HepG2 (cell line): ENCODE data around the gene NCBP3. TPM values are rescaled to one million over a fixed set of nuclear protein-coding genes. Genes with fewer than 3 reads are reported as not detected.

Source experiments
- CREB1 ChIP-seq, 2 experiments: fragments of 450-650 bp in 1 of 2; IDR thresholded peaks; 2 replicates each; pipeline ENCODE4 v1.6.1; 2016 to 2017; ENCODE audit warnings: control low read depth in 1 of 2, mild to moderate bottlenecking in 1 of 2, missing compliant biosample characterization in 1 of 2, missing genetic modification characterization in 1 of 2
- CREM ChIP-seq, 2 experiments: sonication (generic) in 1 of 2; formaldehyde crosslinking in 1 of 2; IDR thresholded peaks; 2 replicates each; pipeline versions ENCODE4 v1.4.0 to v1.6.1; 2016 to 2020; ENCODE audit warnings: antibody characterized with exemption in 1 of 2, mild to moderate bottlenecking in 1 of 2, missing genetic modification reagents in 1 of 2
- DPF2 ChIP-seq: sonication (generic); formaldehyde crosslinking; IDR thresholded peaks from 2 replicates; pipeline ENCODE4 v1.4.0; 2020; ENCODE audit warnings: mild to moderate bottlenecking, low read depth, missing genetic modification reagents, borderline replicate concordance
- ESRRA ChIP-seq: sonication (generic); formaldehyde crosslinking; IDR thresholded peaks from 2 replicates; pipeline ENCODE4 v1.5.1; 2020; ENCODE audit warnings: mild to moderate bottlenecking, low read depth, missing genetic modification reagents
- GLI4 ChIP-seq: sonication (generic); formaldehyde crosslinking; IDR thresholded peaks from 2 replicates; pipeline ENCODE4 v1.5.1; 2020; ENCODE audit warnings: missing genetic modification reagents, mild to moderate bottlenecking, moderate library complexity, borderline replicate concordance
- HMG20B ChIP-seq: conservative IDR thresholded peaks from 2 replicates; pipeline ENCODE4 v1.6.1; 2016; ENCODE audit warnings: missing genetic modification reagents, missing compliant biosample characterization
- JDP2 ChIP-seq: sonication (generic); formaldehyde crosslinking; IDR thresholded peaks from 2 replicates; pipeline ENCODE4 v1.8.1; 2022; ENCODE audit warnings: missing genetic modification reagents, borderline replicate concordance
- KDM1A ChIP-seq: IDR thresholded peaks from 2 replicates; pipeline ENCODE4 v1.6.1; 2016; ENCODE audit warnings: missing compliant biosample characterization
- KLF12 ChIP-seq: sonication (generic); formaldehyde crosslinking; IDR thresholded peaks from 2 replicates; pipeline ENCODE4 v1.4.0; 2020; ENCODE audit warnings: missing genetic modification reagents, borderline replicate concordance
- PHF21A ChIP-seq: sonication (generic); formaldehyde crosslinking; IDR thresholded peaks from 2 replicates; pipeline ENCODE4 v1.5.0; 2020; ENCODE audit warnings: mild to moderate bottlenecking, missing genetic modification reagents
- SNRNP70 ChIP-seq: fragments of 200-400 bp; formaldehyde crosslinking; IDR thresholded peaks from 2 replicates; pipeline ENCODE4 v1.6.1; 2017; ENCODE audit warnings: mild to moderate bottlenecking, low read depth, low read length, moderate library complexity
- SPEN ChIP-seq: sonication (generic); formaldehyde crosslinking; IDR thresholded peaks from 2 replicates; pipeline ENCODE4 v1.5.1; 2020; ENCODE audit warnings: low read depth, mild to moderate bottlenecking, missing genetic modification reagents
- ZFP1 ChIP-seq: IDR thresholded peaks from 2 replicates; pipeline ENCODE4 v1.6.1; 2016
- ZNF547 ChIP-seq: sonication (generic); formaldehyde crosslinking; IDR thresholded peaks from 2 replicates; pipeline ENCODE4 v1.5.1; 2020; ENCODE audit warnings: mild to moderate bottlenecking, missing genetic modification reagents
- ZNF572 ChIP-seq: sonication (generic); formaldehyde crosslinking; IDR thresholded peaks from 2 replicates; pipeline ENCODE4 v1.5.1; 2020; ENCODE audit warnings: mild to moderate bottlenecking, missing genetic modification reagents
- ZNF678 ChIP-seq: sonication (generic); formaldehyde crosslinking; IDR thresholded peaks from 2 replicates; pipeline ENCODE4 v1.4.0; 2020; ENCODE audit warnings: mild to moderate bottlenecking, missing genetic modification reagents
- ZNF790 ChIP-seq: sonication (generic); formaldehyde crosslinking; IDR thresholded peaks from 2 replicates; pipeline ENCODE4 v1.8.0; 2022; ENCODE audit warnings: missing genetic modification reagents, mild to moderate bottlenecking, borderline replicate concordance
- polyA plus RNA-seq, 8 experiments: library from polyadenylated mRNA; depleted of rRNA in 3 of 8; stranded (reverse) in 7 of 8; unstranded in 1 of 8; fragments of >200 nt; fragmentation: Illumina TruSeq in 4 of 8; extraction: Trizol in 4 of 8; gene quantifications; 2 replicates each; pipeline versions ENCODE4 v1.2.1 to v1.2.3, GENCODE V29; 2011 to 2016; ENCODE audit warnings: low read depth in 4 of 8, missing spikeins in 1 of 8, mixed read lengths in 1 of 8; ENCODE audit not compliant: insufficient read depth in 1 of 8
- total RNA-seq, 5 experiments: library from RNA; depleted of rRNA; stranded (reverse); fragments of >200 nt; fragmentation: Illumina TruSeq; extraction: Trizol; gene quantifications; 2 replicates each; pipeline ENCODE4 v1.2.3, GENCODE V29; 2016; ENCODE audit warnings: low read depth in 1 of 5
- TF ChIP-seq, protein P1 (sequence below): sonication (generic); formaldehyde crosslinking; IDR thresholded peaks from 2 replicates; pipeline ENCODE4 v1.5.0; 2020; ENCODE audit warnings: mild to moderate bottlenecking, missing genetic modification reagents
- TF ChIP-seq, protein P2 (sequence below): sonication (generic); formaldehyde crosslinking; IDR thresholded peaks from 2 replicates; pipeline ENCODE4 v1.4.0; 2020; ENCODE audit warnings: missing genetic modification reagents
- TF ChIP-seq, protein P3 (sequence below): sonication (generic); formaldehyde crosslinking; IDR thresholded peaks from 2 replicates; pipeline ENCODE4 v1.5.0; 2020; ENCODE audit warnings: mild to moderate bottlenecking, missing genetic modification reagents
- TF ChIP-seq, protein P4 (sequence below): sonication (generic); formaldehyde crosslinking; IDR thresholded peaks from 2 replicates; pipeline ENCODE4 v1.4.0; 2020; ENCODE audit warnings: missing genetic modification reagents

Gene NCBP3
- total and polyA plus RNA-seq, 2 of the 13 experiments (the other 11 are each of a cell fraction or from before 2014, with no cell fraction given) = 19.5 to 24.8 TPM

DNA sequence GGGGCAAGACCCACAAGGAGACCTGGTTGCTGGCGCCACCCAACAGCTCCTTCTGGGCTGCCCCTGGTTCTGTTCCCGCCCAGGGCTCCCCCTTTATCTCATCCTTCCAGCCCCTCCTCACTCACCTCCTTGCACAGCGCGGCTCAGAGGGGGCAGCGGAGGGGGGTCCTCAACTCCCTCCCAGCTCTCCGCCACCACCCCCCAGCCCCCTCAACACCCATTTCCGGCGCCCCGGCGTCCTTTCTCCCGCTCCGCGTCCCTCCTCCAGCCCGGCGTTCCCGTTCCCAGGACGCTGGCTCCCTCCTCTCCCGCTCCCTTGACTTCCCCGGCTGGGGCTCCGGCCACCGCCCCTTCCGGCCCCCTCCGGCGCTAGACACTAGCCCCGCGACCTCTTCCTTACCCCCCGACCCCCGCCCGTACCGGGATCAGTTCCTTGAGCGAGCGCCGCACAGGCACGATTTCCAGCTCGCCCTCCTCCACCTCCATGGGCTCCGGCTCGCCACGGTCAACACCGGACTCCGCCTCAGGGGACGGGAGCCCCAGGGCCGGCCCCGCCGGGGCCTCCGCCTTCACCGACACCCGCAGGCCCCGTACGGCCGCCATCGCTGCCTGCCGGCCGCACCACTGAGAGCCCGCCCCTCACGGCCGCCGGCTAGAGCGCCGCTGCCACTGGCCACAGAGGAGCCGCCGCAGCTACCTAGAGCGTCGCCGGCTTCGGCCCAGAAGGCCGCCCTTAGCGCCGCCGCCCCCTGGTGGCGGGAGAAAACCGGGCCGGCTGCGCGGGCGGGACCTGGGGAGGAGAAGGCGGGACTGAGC, at the start of gene NCBP3 (continued):
- TF ChIP-seq ZFP1 (CRISPR knock-in tag) = no peak
- peak; percentile 65; the same call in 1 of the 2 replicates for TF ChIP-seq KLF12 (CRISPR knock-in tag)
- TF ChIP-seq, protein P1, sequence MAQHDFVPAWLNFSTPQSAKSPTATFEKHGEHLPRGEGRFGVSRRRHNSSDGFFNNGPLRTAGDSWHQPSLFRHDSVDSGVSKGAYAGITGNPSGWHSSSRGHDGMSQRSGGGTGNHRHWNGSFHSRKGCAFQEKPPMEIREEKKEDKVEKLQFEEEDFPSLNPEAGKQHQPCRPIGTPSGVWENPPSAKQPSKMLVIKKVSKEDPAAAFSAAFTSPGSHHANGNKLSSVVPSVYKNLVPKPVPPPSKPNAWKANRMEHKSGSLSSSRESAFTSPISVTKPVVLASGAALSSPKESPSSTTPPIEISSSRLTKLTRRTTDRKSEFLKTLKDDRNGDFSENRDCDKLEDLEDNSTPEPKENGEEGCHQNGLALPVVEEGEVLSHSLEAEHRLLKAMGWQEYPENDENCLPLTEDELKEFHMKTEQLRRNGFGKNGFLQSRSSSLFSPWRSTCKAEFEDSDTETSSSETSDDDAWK (CRISPR knock-in tag) = no peak
- TF ChIP-seq KDM1A (CRISPR knock-in tag) = no peak
- TF ChIP-seq PHF21A (CRISPR knock-in tag) = peak; percentile 82
- TF ChIP-seq JDP2 (CRISPR knock-in tag) = no peak; the same call in 1 of the 2 replicates
- TF ChIP-seq CREB1 (IDR thresholded peaks at IDR 0.05) = no peak
- no peak for TF ChIP-seq CREB1 (CRISPR knock-in tag; IDR thresholded peaks at IDR 0.05)
- TF ChIP-seq, protein P2, sequence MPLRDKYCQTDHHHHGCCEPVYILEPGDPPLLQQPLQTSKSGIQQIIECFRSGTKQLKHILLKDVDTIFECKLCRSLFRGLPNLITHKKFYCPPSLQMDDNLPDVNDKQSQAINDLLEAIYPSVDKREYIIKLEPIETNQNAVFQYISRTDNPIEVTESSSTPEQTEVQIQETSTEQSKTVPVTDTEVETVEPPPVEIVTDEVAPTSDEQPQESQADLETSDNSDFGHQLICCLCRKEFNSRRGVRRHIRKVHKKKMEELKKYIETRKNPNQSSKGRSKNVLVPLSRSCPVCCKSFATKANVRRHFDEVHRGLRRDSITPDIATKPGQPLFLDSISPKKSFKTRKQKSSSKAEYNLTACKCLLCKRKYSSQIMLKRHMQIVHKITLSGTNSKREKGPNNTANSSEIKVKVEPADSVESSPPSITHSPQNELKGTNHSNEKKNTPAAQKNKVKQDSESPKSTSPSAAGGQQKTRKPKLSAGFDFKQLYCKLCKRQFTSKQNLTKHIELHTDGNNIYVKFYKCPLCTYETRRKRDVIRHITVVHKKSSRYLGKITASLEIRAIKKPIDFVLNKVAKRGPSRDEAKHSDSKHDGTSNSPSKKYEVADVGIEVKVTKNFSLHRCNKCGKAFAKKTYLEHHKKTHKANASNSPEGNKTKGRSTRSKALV (CRISPR knock-in tag) = no peak; the same call in 1 of the 2 replicates
- TF ChIP-seq SPEN (CRISPR knock-in tag) = peak; percentile 95
- no peak for TF ChIP-seq CREM (IDR thresholded peaks at IDR 0.05)
- no peak for TF ChIP-seq CREM (CRISPR knock-in tag; IDR thresholded peaks at IDR 0.05)
- TF ChIP-seq HMG20B (CRISPR knock-in tag) = no peak
- peak; percentile 42; the same call in 1 of the 2 replicates for TF ChIP-seq ESRRA (CRISPR knock-in tag)
- peak; percentile 40; the same call in 1 of the 2 replicates for TF ChIP-seq ZNF547
- TF ChIP-seq GLI4 = no peak
- TF ChIP-seq, protein P3, sequence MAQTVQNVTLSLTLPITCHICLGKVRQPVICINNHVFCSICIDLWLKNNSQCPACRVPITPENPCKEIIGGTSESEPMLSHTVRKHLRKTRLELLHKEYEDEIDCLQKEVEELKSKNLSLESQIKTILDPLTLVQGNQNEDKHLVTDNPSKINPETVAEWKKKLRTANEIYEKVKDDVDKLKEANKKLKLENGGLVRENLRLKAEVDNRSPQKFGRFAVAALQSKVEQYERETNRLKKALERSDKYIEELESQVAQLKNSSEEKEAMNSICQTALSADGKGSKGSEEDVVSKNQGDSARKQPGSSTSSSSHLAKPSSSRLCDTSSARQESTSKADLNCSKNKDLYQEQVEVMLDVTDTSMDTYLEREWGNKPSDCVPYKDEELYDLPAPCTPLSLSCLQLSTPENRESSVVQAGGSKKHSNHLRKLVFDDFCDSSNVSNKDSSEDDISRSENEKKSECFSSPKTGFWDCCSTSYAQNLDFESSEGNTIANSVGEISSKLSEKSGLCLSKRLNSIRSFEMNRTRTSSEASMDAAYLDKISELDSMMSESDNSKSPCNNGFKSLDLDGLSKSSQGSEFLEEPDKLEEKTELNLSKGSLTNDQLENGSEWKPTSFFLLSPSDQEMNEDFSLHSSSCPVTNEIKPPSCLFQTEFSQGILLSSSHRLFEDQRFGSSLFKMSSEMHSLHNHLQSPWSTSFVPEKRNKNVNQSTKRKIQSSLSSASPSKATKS = no peak
- peak; percentile 63; the same call in 1 of the 2 replicates for TF ChIP-seq ZNF790 (CRISPR knock-in tag)
- TF ChIP-seq SNRNP70 = no peak
- no peak; the same call in 1 of the 2 replicates for TF ChIP-seq ZNF678 (CRISPR knock-in tag)
- TF ChIP-seq, protein P4, sequence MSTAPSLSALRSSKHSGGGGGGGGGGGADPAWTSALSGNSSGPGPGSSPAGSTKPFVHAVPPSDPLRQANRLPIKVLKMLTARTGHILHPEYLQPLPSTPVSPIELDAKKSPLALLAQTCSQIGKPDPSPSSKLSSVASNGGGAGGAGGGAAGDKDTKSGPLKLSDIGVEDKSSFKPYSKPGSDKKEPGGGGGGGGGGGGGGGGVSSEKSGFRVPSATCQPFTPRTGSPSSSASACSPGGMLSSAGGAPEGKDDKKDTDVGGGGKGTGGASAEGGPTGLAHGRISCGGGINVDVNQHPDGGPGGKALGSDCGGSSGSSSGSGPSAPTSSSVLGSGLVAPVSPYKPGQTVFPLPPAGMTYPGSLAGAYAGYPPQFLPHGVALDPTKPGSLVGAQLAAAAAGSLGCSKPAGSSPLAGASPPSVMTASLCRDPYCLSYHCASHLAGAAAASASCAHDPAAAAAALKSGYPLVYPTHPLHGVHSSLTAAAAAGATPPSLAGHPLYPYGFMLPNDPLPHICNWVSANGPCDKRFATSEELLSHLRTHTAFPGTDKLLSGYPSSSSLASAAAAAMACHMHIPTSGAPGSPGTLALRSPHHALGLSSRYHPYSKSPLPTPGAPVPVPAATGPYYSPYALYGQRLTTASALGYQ = peak; percentile 63
- no peak for TF ChIP-seq DPF2 (CRISPR knock-in tag)
- 0 out of 2 replicates have a peak, but pooled peaks have one; percentile 48 for TF ChIP-seq ZNF572 (CRISPR knock-in tag)
